HG02588 (cell line): Measurements from ENCODE around the gene ANKS6.

Source experiments
- ATAC-seq: cut with Tn5 transposase; IDR thresholded peaks from one replicate; pipeline ENCODE4 v1.9.1; 2021; ENCODE audit warnings: mild to moderate bottlenecking, moderate library complexity; ENCODE audit not compliant: unreplicated experiment

Gene ANKS6

GRCh38 chr9:98740226-98740881 is 56.0 kb downstream of the ANKS6 start:
- no peak for ATAC-seq

GRCh38 chr9:98738741-98739140 is 57.6 kb downstream of the ANKS6 start:
- ATAC-seq = no peak

GRCh38 chr9:98736226-98736625 is 60.1 kb downstream of the ANKS6 start:
- no peak for ATAC-seq

DNA sequence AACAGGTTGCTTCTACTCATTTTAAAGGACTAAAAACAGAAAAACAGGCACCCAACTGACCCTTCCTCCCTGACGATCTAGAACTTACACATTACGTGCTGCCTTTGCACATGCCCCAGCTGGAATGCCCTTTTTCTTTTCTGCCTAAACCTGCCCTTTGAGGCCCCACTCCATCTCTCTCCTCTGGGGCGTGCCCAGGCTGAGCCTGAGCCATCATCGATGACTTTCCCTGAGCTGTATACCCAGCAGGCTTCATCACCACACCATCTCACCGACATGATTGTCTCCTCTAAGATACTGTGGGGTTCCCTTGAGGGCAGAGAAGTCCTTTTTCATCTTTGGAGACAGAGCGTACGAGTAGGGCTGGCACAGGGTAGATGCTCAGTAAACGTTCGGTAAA is 63.6 kb downstream of the ANKS6 start:
- ATAC-seq = no peak

DNA sequence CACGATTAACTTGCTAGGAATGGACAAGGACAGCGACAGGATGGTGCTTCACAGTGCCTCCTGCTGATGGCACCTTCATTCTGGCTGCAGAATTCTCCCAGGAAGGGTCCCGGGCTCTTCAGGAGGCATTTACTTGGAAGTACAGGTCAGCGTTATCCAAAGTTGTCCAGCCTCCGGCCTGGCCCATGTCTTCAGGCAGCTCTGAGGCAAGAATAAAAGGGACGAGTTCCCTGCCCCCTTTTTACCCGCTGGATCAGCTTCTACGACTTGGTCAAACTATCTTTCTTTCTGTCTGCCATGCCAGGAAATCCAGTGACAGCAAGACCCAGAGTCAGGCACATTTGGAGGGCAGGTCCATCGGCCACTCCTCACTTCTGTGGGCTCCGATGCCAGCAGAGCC is 64.3 kb downstream of the ANKS6 start:
- no peak for ATAC-seq

DNA sequence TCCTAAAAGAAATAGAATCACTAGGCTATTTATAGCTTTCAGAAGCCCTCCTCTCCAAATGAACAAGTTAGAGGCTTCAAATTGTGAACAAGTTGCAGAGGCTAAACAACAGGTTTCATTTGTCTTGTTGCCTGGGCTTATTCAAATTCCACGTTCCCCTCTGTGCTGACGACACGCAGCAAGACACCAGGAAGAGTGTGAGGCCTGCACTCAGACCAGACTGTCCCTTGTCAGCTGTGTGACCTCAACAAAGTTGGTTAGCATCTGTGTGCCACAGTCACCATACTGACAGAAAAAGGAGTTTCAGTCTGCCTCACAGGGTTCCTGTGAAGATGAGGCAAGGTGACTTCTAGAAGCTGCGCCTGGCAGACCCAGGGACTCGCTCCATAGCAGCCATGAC is 65.5 kb downstream of the ANKS6 start:
- no peak for ATAC-seq

DNA sequence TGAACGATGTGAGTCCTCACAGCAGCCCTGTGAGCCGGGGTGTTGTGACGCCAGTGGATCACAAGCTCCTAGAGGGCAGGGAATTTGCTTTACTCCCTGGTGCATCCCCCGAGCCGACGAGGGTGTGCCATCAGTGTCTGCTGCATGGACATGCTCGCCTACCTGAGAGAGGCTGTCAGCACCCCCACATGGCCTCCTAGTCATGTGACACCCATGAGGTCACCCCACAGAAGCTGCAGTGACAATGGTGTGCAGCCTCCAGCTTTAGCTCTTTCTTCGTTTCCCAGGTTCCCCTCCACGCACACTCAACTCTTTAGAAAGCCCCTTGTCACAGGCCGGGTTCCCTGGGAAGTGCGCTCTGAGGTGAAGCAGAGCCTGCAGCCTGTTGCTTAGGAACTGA is 67.9 kb downstream of the ANKS6 start:
- ATAC-seq = no peak

- no peak for ATAC-seq
Observed at GRCh38 chr9:98727428-98727827, 68.9 kb downstream of the ANKS6 start.

- no peak for ATAC-seq
Observed at GRCh38 chr9:98726735-98727134, 69.6 kb downstream of the ANKS6 start.

- ATAC-seq = no peak
Observed at GRCh38 chr9:98724810-98725530, 71.4 kb downstream of the ANKS6 start.

DNA sequence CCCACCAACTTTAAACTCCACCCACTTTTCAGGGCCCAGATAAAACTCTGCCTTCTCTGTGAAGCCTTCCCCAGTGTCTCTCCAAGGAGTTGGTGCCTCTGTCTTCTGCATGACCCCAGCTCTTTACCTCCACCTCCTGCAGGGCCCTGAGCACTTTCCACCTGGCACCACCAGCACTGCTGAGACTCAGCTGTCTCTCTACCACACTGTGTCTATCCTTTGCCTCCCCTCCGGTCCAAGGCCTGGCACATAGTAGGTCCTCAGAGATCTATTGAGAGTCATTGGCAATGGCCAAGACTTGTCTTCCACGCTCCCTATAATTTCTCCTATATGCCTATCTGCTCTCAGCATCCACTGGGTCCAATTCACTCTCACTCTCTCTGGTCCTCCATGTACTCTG is 74.7 kb downstream of the ANKS6 start:
- ATAC-seq = no peak

DNA sequence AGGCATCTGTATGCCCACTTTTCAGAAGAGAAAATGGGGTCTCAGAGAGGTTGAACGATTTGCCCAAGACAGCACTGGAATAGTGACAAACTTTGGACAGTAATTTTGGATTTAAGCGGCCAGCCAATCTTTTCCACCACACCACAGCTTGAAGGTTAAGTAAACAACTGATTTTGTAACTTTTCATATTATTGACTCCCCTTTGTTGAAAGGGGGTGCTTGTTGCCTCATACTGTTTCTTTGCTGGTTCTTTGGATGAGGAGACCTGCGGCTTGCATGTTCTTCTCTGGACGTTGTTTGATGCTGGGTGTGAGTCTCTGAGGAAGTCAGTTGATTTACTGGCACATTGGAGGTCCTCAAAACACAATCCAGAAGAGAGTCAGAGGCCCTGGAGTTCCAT is 76.0 kb downstream of the ANKS6 start:
- no peak for ATAC-seq

DNA sequence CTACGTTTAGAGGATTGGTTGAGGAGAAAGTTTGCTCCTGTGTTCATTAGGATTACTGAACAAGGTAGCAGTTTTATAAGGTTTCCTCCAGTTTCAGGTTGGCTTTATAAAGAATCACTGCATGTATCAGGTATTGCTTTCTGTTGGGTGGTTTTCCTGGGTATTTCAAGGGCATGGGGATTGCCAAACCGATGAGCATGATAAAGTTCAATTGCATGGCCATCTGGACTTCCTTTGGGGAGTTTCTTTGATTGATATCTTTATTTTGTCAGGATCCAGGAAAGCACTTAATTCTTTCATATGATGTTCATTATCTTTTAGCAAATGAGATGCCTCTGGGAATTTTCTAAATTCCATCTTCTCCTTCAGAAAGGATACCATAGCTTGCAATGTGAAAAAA is 77.3 kb downstream of the ANKS6 start:
- ATAC-seq = no peak

DNA sequence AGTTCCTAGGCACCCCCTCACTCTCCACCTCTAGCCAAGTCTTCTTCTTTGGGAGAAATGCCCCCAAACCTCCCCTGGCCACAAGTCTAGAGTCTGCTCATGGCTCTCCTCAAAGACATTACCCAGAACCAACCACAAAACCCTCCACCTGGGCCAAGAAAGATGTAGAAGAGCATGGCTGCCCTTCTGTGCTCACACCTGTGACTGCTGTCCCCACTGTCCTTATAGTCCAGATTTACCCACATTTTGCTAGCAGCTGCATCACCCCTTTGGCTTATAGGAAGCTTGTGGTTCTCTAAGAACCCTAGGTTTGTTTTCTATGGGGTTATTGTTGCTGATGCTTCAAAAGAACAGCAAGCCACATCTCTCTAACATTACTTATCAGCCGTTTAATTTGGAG is 81.5 kb downstream of the ANKS6 start:
- no peak for ATAC-seq

DNA sequence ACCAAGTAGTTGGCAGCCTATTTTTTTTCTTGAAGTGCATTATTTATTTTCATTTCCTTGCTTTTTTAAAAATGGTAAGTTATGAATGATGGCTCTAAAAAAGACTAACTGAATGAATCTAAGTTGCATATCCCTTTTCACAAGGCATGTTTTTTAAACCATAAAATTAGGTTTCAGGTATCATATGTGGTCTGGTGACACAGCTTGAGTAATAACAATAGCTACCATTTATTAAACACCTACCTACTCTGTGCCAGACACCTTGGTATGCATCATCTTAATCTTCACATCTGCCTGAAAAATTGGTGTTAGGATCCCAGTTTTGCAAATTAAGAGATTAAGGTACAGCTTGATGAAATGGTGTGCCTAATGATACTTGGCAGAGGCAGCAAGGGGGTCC is 83.4 kb downstream of the ANKS6 start:
- no peak for ATAC-seq

- no peak for ATAC-seq
Observed at GRCh38 chr9:98709968-98710965, 86.1 kb downstream of the ANKS6 start.

DNA sequence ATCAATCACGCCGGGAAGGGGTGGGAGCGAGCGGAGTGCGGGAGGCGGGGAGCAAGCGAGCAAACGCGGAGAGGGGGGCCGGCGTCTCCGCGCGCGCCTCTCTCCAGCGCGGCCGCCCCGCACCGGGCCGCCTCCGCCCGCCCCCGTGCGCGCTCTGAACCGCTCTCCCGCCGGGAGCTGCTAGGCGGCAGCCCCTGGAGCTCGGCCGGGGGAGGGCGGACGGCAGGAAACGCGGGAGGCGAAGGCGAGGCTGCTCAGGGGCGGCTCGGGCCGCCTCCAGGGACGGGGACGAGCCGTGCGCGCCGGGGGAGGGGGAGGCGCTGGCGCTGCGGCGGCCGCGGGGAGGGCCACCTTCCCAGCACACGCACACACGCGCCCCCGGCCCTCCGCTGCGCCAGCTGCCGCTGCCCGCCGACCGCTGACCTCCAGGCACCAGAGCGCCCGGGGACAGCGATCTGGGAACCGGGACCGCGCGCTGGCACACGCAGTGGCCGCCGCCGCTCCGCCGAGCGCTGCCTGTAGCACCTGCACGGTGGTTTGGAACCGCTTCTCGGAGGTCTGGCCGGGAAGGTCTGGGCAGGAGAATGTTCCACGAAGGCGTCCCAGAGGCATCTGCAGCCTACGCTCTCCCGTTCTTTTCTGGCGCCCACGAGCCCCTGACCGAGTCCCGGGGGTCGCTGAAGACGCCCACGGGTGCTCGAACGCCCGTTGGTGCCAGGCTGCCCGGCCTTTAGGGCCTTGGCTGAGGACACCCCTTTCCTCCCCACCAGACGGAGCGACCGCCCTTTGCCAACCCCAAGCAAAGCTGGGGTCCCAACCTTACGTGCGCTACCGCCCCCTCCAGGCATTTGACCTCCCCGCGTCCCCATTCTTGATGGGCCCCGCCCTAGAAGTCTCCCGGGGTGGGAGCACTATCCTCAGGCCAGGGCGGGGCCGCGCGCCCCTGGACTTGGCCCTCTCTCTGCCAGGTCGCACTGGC is 87.1 kb downstream of the ANKS6 start, which contains the start of gene GABBR2:
Gene GABBR2, minus strand, starts transcription at position 3 of the 979 bp plus-strand sequence. CDS start 198 bp downstream, outside the sequence.
- no peak for ATAC-seq

DNA sequence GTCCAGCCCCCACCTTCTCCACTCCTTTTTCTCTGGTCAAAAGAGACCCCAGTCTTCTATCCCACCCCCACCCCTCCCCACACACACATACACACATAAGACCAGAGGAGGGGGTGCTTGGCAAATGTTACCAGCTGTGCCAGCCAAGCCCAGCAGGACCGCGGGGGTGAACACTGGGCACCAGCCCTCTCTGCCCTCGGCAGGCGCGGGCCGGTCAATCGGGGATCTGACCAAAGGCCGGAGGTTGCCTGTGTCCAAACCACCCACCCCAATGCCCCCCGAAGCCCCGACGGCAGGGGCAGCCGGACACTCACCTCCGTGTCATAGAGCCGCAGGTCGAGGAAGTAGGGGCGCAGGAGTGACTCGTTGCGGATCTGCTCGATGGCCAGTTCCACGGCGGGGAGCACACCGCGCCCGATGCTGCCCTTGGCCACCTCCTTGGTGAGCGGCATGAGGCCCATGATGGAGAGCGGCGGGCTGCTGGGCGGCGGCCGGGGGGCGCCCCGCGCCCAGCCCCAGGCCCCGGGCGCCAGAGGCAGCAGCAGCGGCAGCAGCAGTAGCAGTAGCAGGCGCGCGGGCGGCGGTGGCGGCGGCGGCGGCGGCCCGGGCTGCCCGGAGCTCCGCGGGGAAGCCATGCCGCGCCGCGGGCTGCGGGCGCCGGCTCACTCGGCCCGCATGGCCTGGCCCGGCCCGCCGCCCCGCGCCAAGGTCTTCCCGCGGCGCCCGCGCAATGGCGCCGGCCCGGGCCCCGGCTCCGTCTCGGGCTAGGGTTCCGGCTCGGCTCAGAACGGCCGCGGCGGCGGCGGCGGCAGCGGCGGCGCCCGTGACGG is 88.0 kb downstream of the ANKS6 start:
- no peak for ATAC-seq
